K562 (cell line): Measurements from ENCODE around the gene SLC1A7. TPM values are rescaled to one million over a fixed set of nuclear protein-coding genes. Genes with fewer than 3 reads are reported as not detected.

Experiments used
- ATAC-seq: fragments of 200-7000 bp; cut with Tn5 transposase; 3 replicates; pipeline ENCODE4 v1.9.1; 2020; ENCODE audit warnings: moderate library complexity
- BruUV-seq: library from RNA; stranded (reverse); fragments of 400-500 nt; replicated peaks from 2 replicates; lab custom pipeline; 2021; lab: Mats Ljungman, UMichigan
- CTCF ChIA-PET: fragments of 300-600 bp; formaldehyde crosslinking; extraction: SDS; loops from one replicate; lab custom pipeline; 2021; ENCODE audit warnings: low intra/inter-chr PET ratio; lab: Yijun Ruan, JAX
- POLR2A ChIA-PET: fragments of 300-600, 350-650 bp; sonication (Branson Sonifier 250); formaldehyde crosslinking; extraction: SDS; loops from one replicate; lab custom pipeline; 2021; ENCODE audit warnings: antibody characterized with exemption, inconsistent platforms; lab: Yijun Ruan, JAX
- DNase-seq, 4 experiments: peaks; one replicate each; pipeline versions ENCODE4 v3.0.0 to v3.0.0-alpha.2; 2011 to 2018; ENCODE audit warnings: low spot score in 3 of 4, mixed read lengths in 3 of 4; ENCODE audit errors: extremely low read depth in 1 of 4
- FAIRE-seq: peaks from 2 replicates; lab custom pipeline; 2011; peaks lifted over from hg19 to GRCh38; lab: Jason Lieb, UNC
- H2AFZ ChIP-seq: 2 replicates; pipeline ENCODE4 v1.6.0; 2011; ENCODE audit warnings: low read depth, low read length, control low read depth, inconsistent platforms
- H3K27ac ChIP-seq: fragments of 200-600 bp; 3 replicates; pipeline ENCODE4 v1.8.0; 2011; ENCODE audit warnings: low read depth, mild to moderate bottlenecking, control low read depth, inconsistent platforms, low read length, moderate library complexity, mixed read lengths; ENCODE audit errors: extremely low read depth
- H3K27me3 ChIP-seq, 2 experiments: fragments of 300-600 bp in 1 of 2; 2 replicates in 1 of 2; 3 replicates in 1 of 2; pipeline versions ENCODE4 v1.6.0 to v1.8.0; 2011; ENCODE audit warnings: inconsistent platforms in 2 of 2, low read length in 2 of 2, mild to moderate bottlenecking in 1 of 2, mixed read lengths in 1 of 2, moderate library complexity in 1 of 2; ENCODE audit not compliant: control insufficient read depth in 2 of 2, insufficient read depth in 2 of 2
- H3K36me3 ChIP-seq: fragments of 300-600 bp; 3 replicates; pipeline ENCODE4 v1.8.0; 2011; ENCODE audit warnings: mild to moderate bottlenecking, low read length, inconsistent platforms; ENCODE audit not compliant: control insufficient read depth, insufficient read depth
- H3K4me1 ChIP-seq, 2 experiments: fragments of 200-600 bp in 1 of 2; replicated peaks in 1 of 2; 2 replicates in 1 of 2; 3 replicates in 1 of 2; pipeline versions ENCODE4 v1.5.1 to v1.8.0; 2011; ENCODE audit warnings: inconsistent platforms in 2 of 2, low read length in 2 of 2, mild to moderate bottlenecking in 1 of 2, mixed read lengths in 1 of 2, moderate library complexity in 1 of 2; ENCODE audit not compliant: control insufficient read depth in 2 of 2, insufficient read depth in 2 of 2
- H3K4me2 ChIP-seq: 2 replicates; pipeline ENCODE4 v1.6.1; 2011; ENCODE audit warnings: low read length, control low read depth, inconsistent platforms, mixed read lengths; ENCODE audit not compliant: insufficient read depth
- H3K4me3 ChIP-seq: fragments of 200-600 bp; sonication (generic), shearing (Covaris generic); 2 replicates; pipeline ENCODE4 v1.5.1; 2016; ENCODE audit warnings: control low read depth, inconsistent platforms
- H3K79me2 ChIP-seq: fragments of 200-600 bp; 3 replicates; pipeline ENCODE4 v1.8.0; 2011; ENCODE audit warnings: low read length, inconsistent platforms; ENCODE audit not compliant: control insufficient read depth, insufficient read depth
- H3K9ac ChIP-seq, 2 experiments: 2 replicates each; pipeline versions ENCODE4 v1.6.0 to v1.6.1; 2011; ENCODE audit warnings: low read depth in 2 of 2, low read length in 2 of 2, control low read depth in 1 of 2, inconsistent platforms in 1 of 2, mild to moderate bottlenecking in 1 of 2, mixed read lengths in 1 of 2; ENCODE audit not compliant: insufficient read depth in 1 of 2
- H3K9me1 ChIP-seq: one replicate; pipeline ENCODE4 v1.6.0; 2011; ENCODE audit warnings: inconsistent platforms, mild to moderate bottlenecking, low read length, moderate library complexity; ENCODE audit not compliant: control insufficient read depth, insufficient read depth
- H3K9me3 ChIP-seq: replicated peaks from 2 replicates; pipeline ENCODE4 v1.5.1; 2011; ENCODE audit warnings: low read depth, low read length, inconsistent platforms; ENCODE audit not compliant: control insufficient read depth, insufficient read depth
- H4K20me1 ChIP-seq: replicated peaks from 2 replicates; pipeline ENCODE4 v1.6.1; 2011; ENCODE audit warnings: low read length, inconsistent platforms, mixed read lengths; ENCODE audit not compliant: control insufficient read depth, insufficient read depth
- CEBPG ChIP-seq, 3 experiments: fragments of 200-800 bp in 1 of 3; sonication (Bioruptor generic) in 1 of 3; sonication (generic) in 1 of 3; formaldehyde crosslinking in 1 of 3; IDR thresholded peaks in 2 of 3; conservative IDR thresholded peaks in 1 of 3; 2 replicates each; pipeline versions ENCODE4 v1.6.1 to v1.8.0; 2016 to 2022; ENCODE audit warnings: missing compliant biosample characterization in 2 of 3, missing genetic modification characterization in 2 of 3, mild to moderate bottlenecking in 1 of 3, missing genetic modification reagents in 1 of 3
- ESRRA ChIP-seq: fragments of 450-650 bp; IDR thresholded peaks from 2 replicates; pipeline ENCODE4 v1.6.1; 2014; ENCODE audit warnings: low read depth, mild to moderate bottlenecking, moderate library complexity, borderline replicate concordance
- GTF2E2 ChIP-seq: fragments of 200-800 bp; sonication (Bioruptor generic); IDR thresholded peaks from 2 replicates; pipeline ENCODE4 v1.6.1; 2016; ENCODE audit warnings: missing genetic modification characterization, missing compliant biosample characterization
- ILK ChIP-seq: fragments of 450-650 bp; IDR thresholded peaks from 2 replicates; pipeline ENCODE4 v1.6.1; 2016; ENCODE audit warnings: missing genetic modification characterization, low read depth, mild to moderate bottlenecking, missing compliant biosample characterization, moderate library complexity, borderline replicate concordance
- L3MBTL2 ChIP-seq: fragments of 450-650 bp; IDR thresholded peaks from 2 replicates; pipeline ENCODE4 v1.6.1; 2016; ENCODE audit warnings: mild to moderate bottlenecking, moderate library complexity
- MYC ChIP-seq, 2 experiments: fragments of 250-450 bp in 1 of 2; sonication (Bioruptor Pico) in 1 of 2; IDR thresholded peaks; 2 replicates each; pipeline versions ENCODE4 v1.5.1 to v1.6.1; 2012 to 2021; ENCODE audit warnings: low read depth in 2 of 2, borderline replicate concordance in 1 of 2, improper control_type of control experiment in 1 of 2, low read length in 1 of 2, mild to moderate bottlenecking in 1 of 2, moderate library complexity in 1 of 2
- NKRF ChIP-seq: fragments of 450-650 bp; IDR thresholded peaks from 2 replicates; pipeline ENCODE4 v1.6.1; 2016; ENCODE audit warnings: borderline replicate concordance
- WGBS: fragments of 100-300 bp; shearing (Covaris generic); methylation state at CpG from one replicate; pipeline ENCODE4 v1.1.6; 2016; ENCODE audit warnings: low coverage, mixed read lengths; ENCODE audit not compliant: insufficient coverage; ENCODE audit errors: missing lambda C conversion rate; 5-methylcytosine and 5-hydroxymethylcytosine counted together
- in situ Hi-C: fragments of 300-500 bp; cut with MboI; formaldehyde crosslinking; loops from 4 replicates; pipeline ENCODE4 v1.15.0; 2018; ENCODE audit warnings: inconsistent platforms, mixed read lengths
- intact Hi-C: fragments of 100-400 bp; cut with micrococcal nuclease; formaldehyde crosslinking; loops from 2 replicates; pipeline ENCODE4 v1.14.2; 2022
- polyA plus RNA-seq, 8 experiments: library from polyadenylated mRNA; depleted of rRNA in 4 of 8; stranded (reverse) in 5 of 8; unstranded in 3 of 8; fragments of >200 nt; fragmentation: Nextera tagmentation in 2 of 8; fragmentation: Illumina TruSeq in 1 of 8; extraction: Ambion mirVana in 2 of 8; extraction: Trizol in 1 of 8; gene quantifications; 2 replicates each; pipeline versions ENCODE4 v1.2.1 to v1.2.3, GENCODE V29; 2011 to 2014; ENCODE audit warnings: inconsistent platforms in 1 of 8, missing spikeins in 1 of 8
- total RNA-seq, 7 experiments: library from RNA; depleted of rRNA in 6 of 7; stranded (reverse); fragments of >200 nt in 6 of 7; fragmentation: Illumina TruSeq in 2 of 7; extraction: Trizol in 2 of 7; gene quantifications; 2 replicates each; pipeline versions ENCODE4 v1.2.1 to v1.2.3, GENCODE V29; 2011 to 2021; ENCODE audit warnings: low replicate concordance in 1 of 7

SLC1A7 gene
- total and polyA plus RNA-seq, 9 of the 15 experiments (the other 6 are each of a cell fraction or from before 2014, with no cell fraction given), result 0.07 TPM; not detected in 8

- TF ChIP-seq CEBPG (CRISPR knock-in tag; IDR thresholded peaks at IDR 0.05), result peak; percentile 23; the same call in 1 of the 2 replicates
- peak; percentile 60 to 69; a peak in 3 of 4 replicates for TF ChIP-seq CEBPG (tag; conservative IDR thresholded peaks at IDR 0.05 in 1 of 2, IDR thresholded peaks at IDR 0.05 in 1 of 2)
- no peak for TF ChIP-seq NKRF
- no peak for TF ChIP-seq ILK (tag)
- peak; percentile 86 for TF ChIP-seq ESRRA
Observed at GRCh38 chr1:53165408-53165961, 23.0 kb upstream of the SLC1A7 start (continued).

GRCh38 chr1:53163291-53163768 lies 20.9 kb upstream of the SLC1A7 start:
- Histone ChIP-seq H3K4me3 (no peak overlapping the region), H3K36me3 (no peaks in the 10 kb centered on the region), H3K9ac (peak overlapping the region; percentile 37 to 41; a peak in 2 of 4 replicates), H3K79me2 (no peaks in the 10 kb centered on the region), H3K4me1 (peaks cover 6 to 9% of the 10 kb centered on the region in 2 experiments; a peak in 4 of 5 replicates), H3K9me3 (no peaks in the 10 kb centered on the region), H3K9me1 (no peaks in the 10 kb centered on the region), H3K27me3 (peaks cover 14 to 18% of the 10 kb centered on the region in 2 experiments; a peak in 4 of 5 replicates), H3K27ac (peak overlapping the region; percentile 10; the same call in 1 of the 3 replicates), H3K4me2 (peak overlapping the region; percentile 13; the same call in 1 of the 2 replicates), H4K20me1 (no peaks in the 10 kb centered on the region), H2AFZ (peak overlapping the region; percentile 71)
- POLR2A ChIA-PET, result interaction anchor here (1.0 to 5.3 kb wide), 2 partner anchors 13 to 19 kb away, joined by 4 to 19 read pairs; no protein-coding TSS in a partner anchor
- no TSS peak for BruUV-seq
- 18% methylated on average over 10 of the region's 10 CpGs for WGBS
- DNase-seq (peak in 2 of 4 experiments; percentile 40 to 51), FAIRE-seq (peak; percentile 85), ATAC-seq (peak; percentile 91)
- CTCF ChIA-PET, result no interaction called here
- in situ Hi-C loops (no loop called here), intact Hi-C loops (no loop called here)
- TF ChIP-seq L3MBTL2, result 0 out of 2 replicates have a peak, but pooled peaks have one; percentile 28
- peak; percentile 11; the same call in 1 of the 2 replicates for TF ChIP-seq MYC (IDR thresholded peaks at IDR 0.05; ENCODE audit: low read depth, low read length)
- TF ChIP-seq MYC (CRISPR knock-in tag; IDR thresholded peaks at IDR 0.05; ENCODE audit: borderline replicate concordance, low read depth), result no peak
- TF ChIP-seq GTF2E2 (tag), result peak; percentile 52; the same call in 1 of the 2 replicates
